ENCODE measurements around the gene CYP2E1.

The CYP2E1 gene

DNA sequence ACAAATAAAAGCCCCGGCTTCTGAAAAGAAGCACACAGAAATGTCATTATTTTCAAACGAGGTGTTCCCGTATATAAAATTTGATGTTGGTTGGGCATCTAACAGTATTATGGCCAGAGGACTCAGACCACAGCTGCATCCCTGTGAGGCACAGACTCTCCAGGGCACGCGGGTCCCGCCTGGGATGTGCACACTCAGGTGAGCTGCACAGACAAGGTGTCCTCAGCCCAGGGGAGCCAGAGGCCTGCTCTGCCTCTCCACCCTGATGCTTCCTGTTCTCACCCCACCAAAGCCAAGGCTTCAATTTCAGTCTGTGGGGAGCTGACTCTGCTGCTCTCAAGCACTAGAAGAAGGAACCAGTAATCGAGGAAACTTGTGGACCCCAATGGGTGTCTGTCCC is 1.7 kb upstream of the CYP2E1 start:
- TF ChIP-seq, protein P1, sequence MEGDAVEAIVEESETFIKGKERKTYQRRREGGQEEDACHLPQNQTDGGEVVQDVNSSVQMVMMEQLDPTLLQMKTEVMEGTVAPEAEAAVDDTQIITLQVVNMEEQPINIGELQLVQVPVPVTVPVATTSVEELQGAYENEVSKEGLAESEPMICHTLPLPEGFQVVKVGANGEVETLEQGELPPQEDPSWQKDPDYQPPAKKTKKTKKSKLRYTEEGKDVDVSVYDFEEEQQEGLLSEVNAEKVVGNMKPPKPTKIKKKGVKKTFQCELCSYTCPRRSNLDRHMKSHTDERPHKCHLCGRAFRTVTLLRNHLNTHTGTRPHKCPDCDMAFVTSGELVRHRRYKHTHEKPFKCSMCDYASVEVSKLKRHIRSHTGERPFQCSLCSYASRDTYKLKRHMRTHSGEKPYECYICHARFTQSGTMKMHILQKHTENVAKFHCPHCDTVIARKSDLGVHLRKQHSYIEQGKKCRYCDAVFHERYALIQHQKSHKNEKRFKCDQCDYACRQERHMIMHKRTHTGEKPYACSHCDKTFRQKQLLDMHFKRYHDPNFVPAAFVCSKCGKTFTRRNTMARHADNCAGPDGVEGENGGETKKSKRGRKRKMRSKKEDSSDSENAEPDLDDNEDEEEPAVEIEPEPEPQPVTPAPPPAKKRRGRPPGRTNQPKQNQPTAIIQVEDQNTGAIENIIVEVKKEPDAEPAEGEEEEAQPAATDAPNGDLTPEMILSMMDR (IDR thresholded peaks at IDR 0.05; ENCODE audit: extremely low read depth, missing control alignments): no peak

GRCh38 chr10:133527771-133528271 is 658 bp downstream of the CYP2E1 start:
- TF ChIP-seq, protein P1 (IDR thresholded peaks at IDR 0.05; ENCODE audit: extremely low read depth, missing control alignments): no peak
- no peak for DNase-seq (ENCODE audit: low spot score)

More for the DNA sequence above, 1.7 kb upstream of the CYP2E1 start:
- no peak for DNase-seq (ENCODE audit: low spot score)

- TF ChIP-seq, protein P1 (IDR thresholded peaks at IDR 0.05; ENCODE audit: extremely low read depth, missing control alignments): no peak
- DNase-seq (ENCODE audit: low spot score): peak; percentile 23
Measured at GRCh38 chr10:133528296-133528844, 1.2 kb downstream of the CYP2E1 start.

- peak; percentile 34 for DNase-seq (ENCODE audit: low spot score)
- TF ChIP-seq, protein P1 (IDR thresholded peaks at IDR 0.05; ENCODE audit: extremely low read depth, missing control alignments): no peak
Measured at GRCh38 chr10:133528845-133529575, 1.8 kb downstream of the CYP2E1 start.

DNA sequence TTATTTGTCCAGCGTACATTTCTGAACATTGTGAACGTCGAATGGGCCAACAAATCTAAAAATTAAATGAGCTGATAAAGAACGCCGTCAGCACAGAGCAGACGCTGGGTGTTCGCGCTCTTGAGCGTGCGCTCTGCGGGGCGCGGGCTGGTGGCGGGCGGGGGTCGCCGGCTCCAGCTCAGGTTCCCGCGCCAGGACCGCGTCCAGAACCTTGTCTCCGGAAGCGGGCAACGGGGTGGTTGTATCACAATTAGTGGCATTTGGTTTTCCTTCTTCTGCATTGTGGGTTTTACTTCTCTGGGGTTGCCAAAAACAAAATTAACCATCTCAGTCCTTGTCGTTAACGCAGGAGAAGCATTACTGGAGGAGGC is 2.4 kb downstream of the CYP2E1 start:
- TF ChIP-seq, protein P1 (IDR thresholded peaks at IDR 0.05; ENCODE audit: extremely low read depth, missing control alignments): no peak

GRCh38 chr10:133530506-133530905 is 3.3 kb downstream of the CYP2E1 start:
- TF ChIP-seq, protein P1 (IDR thresholded peaks at IDR 0.05; ENCODE audit: extremely low read depth, missing control alignments): no peak
- no peak for DNase-seq (ENCODE audit: low spot score)

More for the DNA sequence above, 2.4 kb downstream of the CYP2E1 start:
- DNase-seq (ENCODE audit: low spot score): no peak

GRCh38 chr10:133532871-133533270 is 5.7 kb downstream of the CYP2E1 start:
- TF ChIP-seq, protein P1 (IDR thresholded peaks at IDR 0.05; ENCODE audit: extremely low read depth, missing control alignments): no peak
- DNase-seq (ENCODE audit: low spot score): no peak

All from GM20000 (cell line).